Measurements from ENCODE around the gene TMEM30A. TPM values are rescaled to one million over a fixed set of nuclear protein-coding genes. Genes with fewer than 3 reads are reported as not detected.
A peak's percentile ranks its signal among the peaks of the same experiment; 100 is the strongest.

Gene TMEM30A
- total and polyA plus RNA-seq, 12 donors = 28.7 to 68.0 (median 51.0) TPM

- no peak for TF ChIP-seq CTCF (IDR thresholded peaks at IDR 0.05)
- H3K27ac ChIP-seq = no peak overlapping the region
- DNase-seq (no peak), ATAC-seq (no peak)
- no peaks in the 10 kb centered on the region for H3K9me3 ChIP-seq
- no peak overlapping the region for H3K4me3 ChIP-seq
- H3K4me1 ChIP-seq = peaks cover 8 to 22% (median 16%) of the 10 kb centered on the region in 9 donors
- H3K27me3 ChIP-seq = no peaks in the 10 kb centered on the region
- peaks cover 0 to 63% (median 0%) of the 10 kb centered on the region in 9 donors for H3K36me3 ChIP-seq
- intact Hi-C loops (cut with DNase I) = no loop called here
Observed at GRCh38 chr6:75315978-75316377, 31.4 kb upstream of the TMEM30A start.

GRCh38 chr6:75308250-75308988, 23.8 kb upstream of the TMEM30A start:
- ATAC-seq = peak in 1 of 8 donors; percentile 33

GRCh38 chr6:75307364-75308004, 22.9 kb upstream of the TMEM30A start:
- ATAC-seq (no peak), DNase-seq (no peak)
- no peak for TF ChIP-seq CTCF (IDR thresholded peaks at IDR 0.05)
- intact Hi-C loops (cut with DNase I) = loop anchor here in 2 of 10 donors (5.0 to 10.0 kb wide), 2 partner anchors 35 to 197 kb away; no protein-coding TSS in a partner anchor
- Histone ChIP-seq H3K27me3 (peaks cover 0 to 7% (median 0%) of the 10 kb centered on the region in 7 donors), H3K4me3 (no peak overlapping the region), H3K36me3 (peaks cover 0 to 49% (median 0%) of the 10 kb centered on the region in 9 donors), H3K27ac (no peak overlapping the region), H3K4me1 (peaks cover 0 to 13% (median 8%) of the 10 kb centered on the region in 9 donors), H3K9me3 (peaks cover 0 to 4% (median 0%) of the 10 kb centered on the region in 11 donors)
- 73 to 80% methylated on average over 2 of the region's 2 CpGs for WGBS, 2 donors

More at GRCh38 chr6:75308250-75308988, 23.8 kb upstream of the TMEM30A start:
- Histone ChIP-seq H3K4me3 (no peak overlapping the region), H3K4me1 (peaks cover 0 to 13% (median 8%) of the 10 kb centered on the region in 9 donors), H3K36me3 (peaks cover 0 to 57% (median 0%) of the 10 kb centered on the region in 9 donors), H3K27me3 (peaks cover 0 to 7% (median 0%) of the 10 kb centered on the region in 7 donors), H3K9me3 (peaks cover 0 to 4% (median 0%) of the 10 kb centered on the region in 11 donors), H3K27ac (no peak overlapping the region)
- no peak for TF ChIP-seq CTCF (IDR thresholded peaks at IDR 0.05)
- DNase-seq = no peak
- intact Hi-C loops (cut with DNase I) = loop anchor here in 2 of 10 donors (5.0 to 10.0 kb wide), 2 partner anchors 34 to 196 kb away; no protein-coding TSS in a partner anchor
- WGBS, 2 donors = 73 to 76% methylated on average over 11 of the region's 11 CpGs

- peaks cover 0 to 4% (median 0%) of the 10 kb centered on the region in 11 donors for H3K9me3 ChIP-seq
- no peak overlapping the region for H3K27ac ChIP-seq
- TF ChIP-seq CTCF (IDR thresholded peaks at IDR 0.05) = no peak
- peaks cover 0 to 7% (median 0%) of the 10 kb centered on the region in 7 donors for H3K27me3 ChIP-seq
- DNase-seq = no peak
- WGBS, 2 donors = 62 to 66% methylated on average over 3 of the region's 3 CpGs
- H3K36me3 ChIP-seq = peaks cover 0 to 40% (median 0%) of the 10 kb centered on the region in 9 donors
- intact Hi-C loops (cut with DNase I) = loop anchor here in 2 of 10 donors (5.0 to 10.0 kb wide), 2 partner anchors 36 to 199 kb away; no protein-coding TSS in a partner anchor
- peaks cover 0 to 16% (median 8%) of the 10 kb centered on the region in 9 donors for H3K4me1 ChIP-seq
- H3K4me3 ChIP-seq = no peak overlapping the region
- peak in 2 of 8 donors; percentile 48 to 56 for ATAC-seq
Observed at GRCh38 chr6:75306064-75306463, 21.5 kb upstream of the TMEM30A start.

All from heart right ventricle (tissue), 16 donors.